Endometrium (tissue), 2 donors: Measurements from ENCODE around the gene CLRN3.

Experiments
- FAIRE-seq: peaks from 2 replicates; lab custom pipeline; 2012; peaks lifted over from hg19 to GRCh38; lab: Jason Lieb, UNC
- donor health status: control.
- donor health status: control.

Gene CLRN3

GRCh38 chr10:127892743-127893142 is at the start of gene CLRN3:
TSS of gene CLRN3 (minus strand) at chr10:127892941. CDS start at chr10:127892784, 157 bp downstream.
- no peak for FAIRE-seq

- no peak for FAIRE-seq
Observed at GRCh38 chr10:127940866-127941640, 48.3 kb upstream of the CLRN3 start.

GRCh38 chr10:127939786-127940330 is 47.1 kb upstream of the CLRN3 start:
- no peak for FAIRE-seq

GRCh38 chr10:127937915-127938463 is 45.2 kb upstream of the CLRN3 start:
- no peak for FAIRE-seq

- FAIRE-seq, result no peak
Observed at GRCh38 chr10:127937069-127937468, 44.3 kb upstream of the CLRN3 start.

- FAIRE-seq, result no peak
Observed at GRCh38 chr10:127935071-127935561, 42.4 kb upstream of the CLRN3 start.

- no peak for FAIRE-seq
Observed at GRCh38 chr10:127934383-127934782, 41.6 kb upstream of the CLRN3 start.

- no peak for FAIRE-seq
Observed at GRCh38 chr10:127933271-127933670, 40.5 kb upstream of the CLRN3 start.

- no peak for FAIRE-seq
Observed at GRCh38 chr10:127932521-127933270, 40.0 kb upstream of the CLRN3 start.

- FAIRE-seq, result peak; percentile 31
Observed at GRCh38 chr10:127928021-127928806, 35.5 kb upstream of the CLRN3 start.

- FAIRE-seq, result no peak
Observed at GRCh38 chr10:127926455-127926854, 33.7 kb upstream of the CLRN3 start.

GRCh38 chr10:127925471-127926207 is 32.9 kb upstream of the CLRN3 start:
- FAIRE-seq, result no peak

- FAIRE-seq, result no peak
Observed at GRCh38 chr10:127923646-127924045, 30.9 kb upstream of the CLRN3 start.

- no peak for FAIRE-seq
Observed at GRCh38 chr10:127922675-127923366, 30.1 kb upstream of the CLRN3 start.

GRCh38 chr10:127922206-127922605 is 29.5 kb upstream of the CLRN3 start:
- FAIRE-seq, result no peak

- FAIRE-seq, result no peak
Observed at GRCh38 chr10:127921753-127922145, 29.0 kb upstream of the CLRN3 start.

- no peak for FAIRE-seq
Observed at GRCh38 chr10:127921075-127921752, 28.5 kb upstream of the CLRN3 start.

GRCh38 chr10:127920306-127921074 is 27.7 kb upstream of the CLRN3 start:
- FAIRE-seq, result no peak
